ENCODE results near the gene TIAM2. TPM values are rescaled to one million over a fixed set of nuclear protein-coding genes. Genes with fewer than 3 reads are reported as not detected.

The TIAM2 gene
- total and polyA plus RNA-seq, 2 donors (not counting 3 experiments of a cell fraction or from before 2014, with no cell fraction given), result 9.6 to 18.5 TPM

GRCh38 chr6:155033021-155033791, 38.1 kb downstream of the TIAM2 start:
- no peaks in the 10 kb centered on the region for H3K36me3 ChIP-seq (ENCODE audit: control insufficient read depth in 2 of 2, extremely low read depth in 1 of 2, insufficient read depth in 2 of 2, low read length in 2 of 2)
- no peaks in the 10 kb centered on the region for H3K9me1 ChIP-seq (replicated peaks; ENCODE audit: control insufficient read depth, extremely low read depth, insufficient read depth, low read length)
- CTCF ChIA-PET, result no interaction called here
- TF ChIP-seq, protein P1, sequence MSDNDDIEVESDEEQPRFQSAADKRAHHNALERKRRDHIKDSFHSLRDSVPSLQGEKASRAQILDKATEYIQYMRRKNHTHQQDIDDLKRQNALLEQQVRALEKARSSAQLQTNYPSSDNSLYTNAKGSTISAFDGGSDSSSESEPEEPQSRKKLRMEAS (IDR thresholded peaks at IDR 0.05; ENCODE audit: insufficient read depth, insufficient read length), result no peak
- TF ChIP-seq FOS (IDR thresholded peaks at IDR 0.05; ENCODE audit: borderline replicate concordance, insufficient read depth, low read length), result no peak
- TF ChIP-seq, protein P2, sequence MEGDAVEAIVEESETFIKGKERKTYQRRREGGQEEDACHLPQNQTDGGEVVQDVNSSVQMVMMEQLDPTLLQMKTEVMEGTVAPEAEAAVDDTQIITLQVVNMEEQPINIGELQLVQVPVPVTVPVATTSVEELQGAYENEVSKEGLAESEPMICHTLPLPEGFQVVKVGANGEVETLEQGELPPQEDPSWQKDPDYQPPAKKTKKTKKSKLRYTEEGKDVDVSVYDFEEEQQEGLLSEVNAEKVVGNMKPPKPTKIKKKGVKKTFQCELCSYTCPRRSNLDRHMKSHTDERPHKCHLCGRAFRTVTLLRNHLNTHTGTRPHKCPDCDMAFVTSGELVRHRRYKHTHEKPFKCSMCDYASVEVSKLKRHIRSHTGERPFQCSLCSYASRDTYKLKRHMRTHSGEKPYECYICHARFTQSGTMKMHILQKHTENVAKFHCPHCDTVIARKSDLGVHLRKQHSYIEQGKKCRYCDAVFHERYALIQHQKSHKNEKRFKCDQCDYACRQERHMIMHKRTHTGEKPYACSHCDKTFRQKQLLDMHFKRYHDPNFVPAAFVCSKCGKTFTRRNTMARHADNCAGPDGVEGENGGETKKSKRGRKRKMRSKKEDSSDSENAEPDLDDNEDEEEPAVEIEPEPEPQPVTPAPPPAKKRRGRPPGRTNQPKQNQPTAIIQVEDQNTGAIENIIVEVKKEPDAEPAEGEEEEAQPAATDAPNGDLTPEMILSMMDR (IDR thresholded peaks at IDR 0.05; ENCODE audit: extremely low read depth in 1 of 2, insufficient read depth in 1 of 2, low read depth in 1 of 2, low read length in 2 of 2), result no peak
- no peak for TF ChIP-seq POLR2AphosphoS5 (IDR thresholded peaks at IDR 0.05; ENCODE audit: insufficient read depth, low read depth, low read length)
- no peak for TF ChIP-seq JUN (IDR thresholded peaks at IDR 0.05; ENCODE audit: borderline replicate concordance, insufficient read depth, insufficient read length, low read depth)
- no peak for TF ChIP-seq POLR2A (IDR thresholded peaks at IDR 0.05; ENCODE audit: low read depth, low read length)
- TF ChIP-seq MYC (IDR thresholded peaks at IDR 0.05; ENCODE audit: low read depth, low read length), result no peak
- no peak for TF ChIP-seq EZH2 (IDR thresholded peaks at IDR 0.05; ENCODE audit: borderline replicate concordance, low read depth, low read length, severe bottlenecking)
- no peak overlapping the region for H3K9ac ChIP-seq (replicated peaks; ENCODE audit: extremely low read depth, insufficient read depth, low read length)
- POLR2A ChIA-PET, result no interaction called here
- no peak for FAIRE-seq
- H3K27ac ChIP-seq (ENCODE audit: insufficient read depth, low read depth, low read length), result no peak overlapping the region
- intact Hi-C loops (cut with micrococcal nuclease) (no loop called here), dilution Hi-C loops (cut with MboI; ENCODE audit: extremely low pct_ligation_motif_present, low sequenced_read_pairs) (no loop called here)
- H2AFZ ChIP-seq (ENCODE audit: low read depth, low read length), result no peak overlapping the region
- no peaks in the 10 kb centered on the region for H3K79me2 ChIP-seq (ENCODE audit: control insufficient read depth, insufficient read depth, low read length)
- H3K4me2 ChIP-seq (ENCODE audit: insufficient read depth, low read length), result no peak overlapping the region
- no peak for DNase-seq (ENCODE audit: low read depth, low spot score)
- H3K4me1 ChIP-seq (ENCODE audit: control insufficient read depth, extremely low read depth, insufficient read depth, low read length), result no peaks in the 10 kb centered on the region
- H4K20me1 ChIP-seq (replicated peaks; ENCODE audit: control insufficient read depth, extremely low read depth, insufficient read depth, low read length), result no peaks in the 10 kb centered on the region
- no peaks in the 10 kb centered on the region for H3K27me3 ChIP-seq (ENCODE audit: control insufficient read depth in 2 of 2, insufficient read depth in 2 of 2, low read length in 2 of 2)
- no peaks in the 10 kb centered on the region for H3K9me3 ChIP-seq (replicated peaks; ENCODE audit: control insufficient read depth, insufficient read depth, low read length)
- no TSS peak for BruUV-seq (replicated peaks)
- H3K4me3 ChIP-seq (replicated peaks in 1 of 3; ENCODE audit: insufficient read depth in 1 of 3, low read depth in 1 of 3, low read length in 3 of 3), result no peak overlapping the region

Measured in endothelial cell of umbilical vein (primary cell).